SIG-M5 (cell line): ENCODE measurements around the gene LIPK.
A peak's percentile ranks its signal among the peaks of the same experiment; 100 is the strongest.
"Not testable (repeated sequence)": the region's sequence is repeated elsewhere in the genome, so short reads cannot be mapped to it uniquely, and the experiment has no call there.

Experiments used
- DNase-seq: peaks from one replicate; lab custom pipeline; 2025; lab: John Stamatoyannopoulos, UW

The LIPK gene

GRCh38 chr10:88715517-88715916 is 9.5 kb downstream of the LIPK start:
- DNase-seq = no peak

- no peak for DNase-seq
These were observed 15.3 kb downstream of the LIPK start for GRCh38 chr10:88721392-88721791.

- DNase-seq = no peak
These were observed 19.7 kb downstream of the LIPK start for GRCh38 chr10:88725798-88726197.

- DNase-seq = no peak
These were observed 22.2 kb downstream of the LIPK start for GRCh38 chr10:88728107-88728763.

- DNase-seq = no peak
These were observed 24.8 kb downstream of the LIPK start for GRCh38 chr10:88730864-88731263.

GRCh38 chr10:88731296-88731695 is 25.2 kb downstream of the LIPK start:
- no peak for DNase-seq

GRCh38 chr10:88733215-88733614 is 27.2 kb downstream of the LIPK start:
- no peak for DNase-seq

- no peak for DNase-seq
These were observed 29.6 kb downstream of the LIPK start for GRCh38 chr10:88735661-88736060.

GRCh38 chr10:88741921-88742320 is 35.9 kb downstream of the LIPK start:
- DNase-seq = not testable (repeated sequence)

- no peak for DNase-seq
These were observed 36.4 kb downstream of the LIPK start for GRCh38 chr10:88742448-88742847.

GRCh38 chr10:88744002-88744401 is 38.0 kb downstream of the LIPK start:
- DNase-seq = no peak

GRCh38 chr10:88745633-88746032 is 39.6 kb downstream of the LIPK start:
- DNase-seq = no peak

GRCh38 chr10:88754287-88754686 is 48.2 kb downstream of the LIPK start:
- DNase-seq = no peak

- DNase-seq = no peak
These were observed 49.7 kb downstream of the LIPK start for GRCh38 chr10:88755753-88756152.

- no peak for DNase-seq
These were observed 50.6 kb downstream of the LIPK start for GRCh38 chr10:88756660-88757059.

GRCh38 chr10:88759366-88760101 is 53.5 kb downstream of the LIPK start, which contains the start of gene LIPN:
LIPN (plus strand) TSS chr10:88760020; CDS start chr10:88761406, 1,386 bp downstream.
- DNase-seq = peak; percentile 75

GRCh38 chr10:88762906-88763305 is 56.9 kb downstream of the LIPK start:
- DNase-seq = no peak

GRCh38 chr10:88763441-88763840 is 57.4 kb downstream of the LIPK start:
- no peak for DNase-seq

- no peak for DNase-seq
These were observed 58.1 kb downstream of the LIPK start for GRCh38 chr10:88764110-88764509.

- no peak for DNase-seq
These were observed 59.8 kb downstream of the LIPK start for GRCh38 chr10:88765816-88766215.

GRCh38 chr10:88769384-88769783 is 63.3 kb downstream of the LIPK start:
- DNase-seq = no peak

- no peak for DNase-seq
These were observed 75.2 kb downstream of the LIPK start for GRCh38 chr10:88781206-88781605.

- DNase-seq = no peak
These were observed 76.2 kb downstream of the LIPK start for GRCh38 chr10:88782222-88782621.

GRCh38 chr10:88783724-88784123 is 77.7 kb downstream of the LIPK start:
- no peak for DNase-seq
